Prostate gland (tissue), 2 donors: ENCODE data around the gene NDUFB2. TPM values are rescaled to one million over a fixed set of nuclear protein-coding genes. Genes with fewer than 3 reads are reported as not detected.

Experiments
- DNase-seq: peaks from one replicate; pipeline ENCODE4 v3.0.0-alpha.2; 2019; ENCODE audit warnings: low spot score
- H3K27ac ChIP-seq, 2 donors: fragments of 200-600 bp; sonication (generic); 2 replicates each; pipeline ENCODE4 v1.5.1; 2017 to 2019
- H3K27me3 ChIP-seq: fragments of 200-600 bp; sonication (generic); replicated peaks from 2 replicates; pipeline ENCODE4 v1.5.1; 2019; ENCODE audit not compliant: insufficient read depth
- H3K36me3 ChIP-seq, 2 donors: fragments of 200-600 bp; sonication (generic); 1 replicate in 1 of 2; 2 replicates in 1 of 2; pipeline versions ENCODE4 v1.5.1 to v1.8.1; 2017 to 2019
- H3K4me1 ChIP-seq: fragments of 200-600 bp; sonication (generic); replicated peaks from 2 replicates; pipeline ENCODE4 v1.5.1; 2019
- H3K4me3 ChIP-seq, 2 donors: fragments of 200-600 bp; sonication (generic); 2 replicates each; pipeline ENCODE4 v1.5.1; 2017 to 2019
- H3K9me3 ChIP-seq: fragments of 200-600 bp; sonication (generic); 2 replicates; pipeline ENCODE4 v1.5.1; 2017
- POLR2A ChIP-seq: fragments of 450-650 bp; IDR thresholded peaks from one replicate; pipeline ENCODE4 v1.6.1; 2016; ENCODE audit warnings: antibody characterized with exemption, mild to moderate bottlenecking
- POLR2AphosphoS5 ChIP-seq: sonication (generic); formaldehyde crosslinking; IDR thresholded peaks from one replicate; pipeline ENCODE4 v1.6.1; 2017; ENCODE audit warnings: antibody characterized with exemption
- WGBS: methylation state at CpG from one replicate; pipeline ENCODE4 v1.1.5; 2018; 5-methylcytosine and 5-hydroxymethylcytosine counted together
- intact Hi-C: fragments of 100-400 bp; cut with DNase I; formaldehyde crosslinking; loops from one replicate; pipeline ENCODE4 v1.14.2; 2022
- total RNA-seq, 2 donors: library from RNA; depleted of rRNA; stranded (reverse); fragments of >200 nt; gene quantifications; one replicate each; pipeline ENCODE4 v1.1.0, GENCODE V29; 2016
- TF ChIP-seq, protein P1 (sequence below), 4 experiments: fragments of 200-600 bp in 2 of 4; fragments of 450-650 bp in 2 of 4; sonication (generic) in 2 of 4; IDR thresholded peaks; 1 replicate in 3 of 4; 2 replicates in 1 of 4; pipeline ENCODE4 v1.5.1; 2016 to 2019; ENCODE audit warnings: antibody characterized with exemption in 4 of 4, mild to moderate bottlenecking in 2 of 4, moderate library complexity in 2 of 4

NDUFB2 gene
- total RNA-seq, 2 donors from 2014 or later, result 151 to 333 TPM

DNA sequence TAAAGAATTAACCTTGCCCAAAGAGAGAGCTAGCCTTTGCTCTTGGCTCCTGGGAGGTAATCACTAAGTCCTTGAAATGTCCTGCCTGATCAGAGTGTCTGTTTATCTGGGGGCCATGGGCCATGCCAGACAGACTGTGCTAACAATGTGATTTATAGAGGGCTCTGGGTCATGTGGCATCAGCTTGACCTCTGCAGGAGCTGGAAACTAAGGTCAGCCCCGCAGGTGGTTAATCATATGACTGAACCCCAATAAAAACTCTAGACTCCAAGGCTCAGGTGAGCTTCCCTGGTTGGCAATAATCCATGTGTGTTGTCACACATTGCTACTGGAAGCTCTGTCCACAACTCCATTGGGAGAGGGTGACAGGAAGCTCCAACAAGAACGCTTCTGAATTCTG is 47.5 kb downstream of the NDUFB2 start:
- H3K4me1 ChIP-seq, result no peaks in the 10 kb centered on the region
- TF ChIP-seq, protein P1, sequence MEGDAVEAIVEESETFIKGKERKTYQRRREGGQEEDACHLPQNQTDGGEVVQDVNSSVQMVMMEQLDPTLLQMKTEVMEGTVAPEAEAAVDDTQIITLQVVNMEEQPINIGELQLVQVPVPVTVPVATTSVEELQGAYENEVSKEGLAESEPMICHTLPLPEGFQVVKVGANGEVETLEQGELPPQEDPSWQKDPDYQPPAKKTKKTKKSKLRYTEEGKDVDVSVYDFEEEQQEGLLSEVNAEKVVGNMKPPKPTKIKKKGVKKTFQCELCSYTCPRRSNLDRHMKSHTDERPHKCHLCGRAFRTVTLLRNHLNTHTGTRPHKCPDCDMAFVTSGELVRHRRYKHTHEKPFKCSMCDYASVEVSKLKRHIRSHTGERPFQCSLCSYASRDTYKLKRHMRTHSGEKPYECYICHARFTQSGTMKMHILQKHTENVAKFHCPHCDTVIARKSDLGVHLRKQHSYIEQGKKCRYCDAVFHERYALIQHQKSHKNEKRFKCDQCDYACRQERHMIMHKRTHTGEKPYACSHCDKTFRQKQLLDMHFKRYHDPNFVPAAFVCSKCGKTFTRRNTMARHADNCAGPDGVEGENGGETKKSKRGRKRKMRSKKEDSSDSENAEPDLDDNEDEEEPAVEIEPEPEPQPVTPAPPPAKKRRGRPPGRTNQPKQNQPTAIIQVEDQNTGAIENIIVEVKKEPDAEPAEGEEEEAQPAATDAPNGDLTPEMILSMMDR (IDR thresholded peaks at IDR 0.05), result no peak
- TF ChIP-seq POLR2AphosphoS5 (no peak), POLR2A (no peak)
- H3K4me3 ChIP-seq, result no peak overlapping the region
- no peak for DNase-seq
- H3K36me3 ChIP-seq, result no peaks in the 10 kb centered on the region
- 69% methylated on average over 2 of the region's 2 CpGs for WGBS
- no peaks in the 10 kb centered on the region for H3K27me3 ChIP-seq
- intact Hi-C loops, result no loop called here
- no peak overlapping the region for H3K27ac ChIP-seq
- no peaks in the 10 kb centered on the region for H3K9me3 ChIP-seq

- no peak for TF ChIP-seq POLR2AphosphoS5
- TF ChIP-seq, protein P1 (IDR thresholded peaks at IDR 0.05), result no peak
- no peak for TF ChIP-seq POLR2A
- WGBS, result 86% methylated on average over 6 of the region's 6 CpGs
- no peak overlapping the region for H3K27ac ChIP-seq
- no peaks in the 10 kb centered on the region for H3K4me1 ChIP-seq
- no peak overlapping the region for H3K4me3 ChIP-seq
- H3K27me3 ChIP-seq, result no peaks in the 10 kb centered on the region
- intact Hi-C loops, result no loop called here
- DNase-seq, result no peak
- no peaks in the 10 kb centered on the region for H3K9me3 ChIP-seq
- no peaks in the 10 kb centered on the region for H3K36me3 ChIP-seq
Measured at GRCh38 chr7:140745266-140746058, 49.0 kb downstream of the NDUFB2 start.

- DNase-seq, result no peak
- intact Hi-C loops, result no loop called here
- 98% methylated on average over 2 of the region's 2 CpGs for WGBS
- Histone ChIP-seq H3K4me3 (no peak overlapping the region), H3K36me3 (no peaks in the 10 kb centered on the region), H3K27me3 (no peaks in the 10 kb centered on the region), H3K27ac (no peak overlapping the region), H3K9me3 (no peaks in the 10 kb centered on the region), H3K4me1 (no peaks in the 10 kb centered on the region)
- TF ChIP-seq POLR2A (no peak), POLR2AphosphoS5 (no peak)
- TF ChIP-seq, protein P1 (IDR thresholded peaks at IDR 0.05), result no peak
Measured at GRCh38 chr7:140746751-140747150, 50.2 kb downstream of the NDUFB2 start.

DNA sequence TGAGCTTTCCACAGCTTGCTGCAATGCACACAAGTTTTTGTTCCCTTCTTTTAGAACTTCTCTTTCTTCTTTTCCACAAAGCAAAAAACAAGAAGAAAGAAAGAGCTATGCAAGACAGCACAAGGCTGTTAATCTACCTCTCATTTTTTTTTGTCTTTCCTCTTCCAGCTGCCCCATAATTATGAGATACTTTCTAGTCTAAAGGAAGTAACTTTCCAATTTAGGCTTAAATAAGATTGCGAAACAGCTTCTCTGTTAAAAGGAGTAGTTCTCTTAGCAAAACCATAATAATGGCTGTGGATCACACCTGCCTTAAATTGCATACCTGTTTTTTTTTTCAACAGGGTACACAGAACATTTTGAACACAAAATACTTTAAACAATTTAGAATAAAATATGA is 56.0 kb downstream of the NDUFB2 start:
- H3K27ac ChIP-seq, result no peak overlapping the region
- H3K36me3 ChIP-seq, result no peaks in the 10 kb centered on the region
- intact Hi-C loops, result no loop called here
- H3K9me3 ChIP-seq, result no peaks in the 10 kb centered on the region
- no peak overlapping the region for H3K4me3 ChIP-seq
- no peak for DNase-seq
- TF ChIP-seq, protein P1 (IDR thresholded peaks at IDR 0.05), result no peak
- no peak for TF ChIP-seq POLR2AphosphoS5
- WGBS, result 97% methylated on average over 1 of the region's 1 CpG
- H3K27me3 ChIP-seq, result no peaks in the 10 kb centered on the region
- H3K4me1 ChIP-seq, result no peaks in the 10 kb centered on the region

- TF ChIP-seq POLR2AphosphoS5 (no peak), POLR2A (no peak)
- TF ChIP-seq, protein P1 (IDR thresholded peaks at IDR 0.05), result no peak
- intact Hi-C loops, result no loop called here
- no peaks in the 10 kb centered on the region for H3K27me3 ChIP-seq
Measured at GRCh38 chr7:140754506-140754905, 58.0 kb downstream of the NDUFB2 start.

More at GRCh38 chr7:140754506-140754905, 58.0 kb downstream of the NDUFB2 start:
- Histone ChIP-seq H3K4me3 (no peak overlapping the region), H3K9me3 (no peaks in the 10 kb centered on the region), H3K4me1 (no peaks in the 10 kb centered on the region), H3K36me3 (no peaks in the 10 kb centered on the region), H3K27ac (no peak overlapping the region)
- no peak for DNase-seq
- WGBS, result 66% methylated on average over 3 of the region's 3 CpGs
